Heart right ventricle (tissue), 16 donors: ENCODE results near the gene BCOR. TPM values are rescaled to one million over a fixed set of nuclear protein-coding genes. Genes with fewer than 3 reads are reported as not detected.
A peak's percentile ranks its signal among the peaks of the same experiment; 100 is the strongest.

Experiments used
- ATAC-seq, 8 donors: fragments of 200-7000 bp; cut with Tn5 transposase; one replicate each; pipeline ENCODE4 v1.9.1; 2020; ENCODE audit warnings: mild to moderate bottlenecking in 8 of 8, moderate library complexity in 8 of 8, moderate number of reproducible peaks in 1 of 8
- DNase-seq, 2 donors: peaks; one replicate each; pipeline ENCODE4 v3.0.0-alpha.2; 2020
- H3K27ac ChIP-seq, 10 donors: fragments of 200-600 bp; sonication (generic) in 2 of 10; one replicate each; pipeline versions ENCODE4 v1.5.0 to v1.8.0; 2020 to 2022; ENCODE audit warnings: mild to moderate bottlenecking in 3 of 10
- H3K27me3 ChIP-seq, 7 donors: fragments of 200-600 bp; one replicate each; pipeline ENCODE4 v1.8.0; 2021 to 2022; ENCODE audit warnings: mild to moderate bottlenecking in 2 of 7
- H3K36me3 ChIP-seq, 9 donors: fragments of 200-600 bp; sonication (generic) in 1 of 9; one replicate each; pipeline versions ENCODE4 v1.5.0 to v1.8.0; 2020 to 2022; ENCODE audit warnings: mild to moderate bottlenecking in 2 of 9
- H3K4me1 ChIP-seq, 9 donors: fragments of 200-600 bp; sonication (generic) in 1 of 9; one replicate each; pipeline versions ENCODE4 v1.5.0 to v1.8.0; 2020 to 2022; ENCODE audit warnings: mild to moderate bottlenecking in 4 of 9
- H3K4me3 ChIP-seq, 10 donors: fragments of 200-600 bp; sonication (generic) in 2 of 10; one replicate each; pipeline versions ENCODE4 v1.5.0 to v1.8.0; 2020 to 2022; ENCODE audit warnings: mild to moderate bottlenecking in 7 of 10, moderate library complexity in 2 of 10
- H3K9me3 ChIP-seq, 11 donors: fragments of 200-600 bp in 10 of 11; sonication (generic) in 2 of 11; one replicate each; pipeline versions ENCODE4 v1.5.0 to v1.8.0; 2013 to 2022; ENCODE audit warnings: mild to moderate bottlenecking in 2 of 11, control low read depth in 1 of 11, moderate library complexity in 1 of 11
- WGBS, 2 donors: extraction: QIAGEN DNeasy Blood & Tissue Kit; methylation state at CpG; one replicate each; pipeline ENCODE4 v1.1.7; 2013; ENCODE audit warnings: inconsistent platforms in 1 of 2; 5-methylcytosine and 5-hydroxymethylcytosine counted together
- intact Hi-C, 10 donors: fragments of 100-400 bp; cut with DNase I; formaldehyde crosslinking; loops; one replicate each; pipeline versions ENCODE4 v1.11.1 to v1.14.2; 2022
- polyA plus RNA-seq, 2 donors: library from polyadenylated mRNA; stranded (reverse); fragments of 200-250 nt; gene quantifications; one replicate each; pipeline ENCODE4 v1.2.3, GENCODE V29; 2013
- total RNA-seq, 10 donors: library from RNA; stranded (reverse); fragmentation: NEBNext Ultra II Directional in 3 of 10; extraction: Animal tissue kit (Norgen Biotek cat#: 25700) in 3 of 10; gene quantifications; one replicate each; pipeline versions ENCODE4 v1.2.1 to v1.2.4, GENCODE V29; 2021 to 2023
- TF ChIP-seq, protein P1 (sequence below), 9 donors: fragments of 200-600 bp; sonication (generic) in 2 of 9; IDR thresholded peaks; one replicate each; pipeline versions ENCODE4 v1.5.0 to v1.8.0; 2021 to 2022; ENCODE audit warnings: antibody characterized with exemption in 9 of 9, mild to moderate bottlenecking in 5 of 9, moderate library complexity in 1 of 9
- donor health status: Arrhythmogenic right ventricular cardiomyopathy.
- donor health status: ischemic (EF 13 %, LVEDD 7.1; RV severe dilation, severe dysfunction).
- donor health status: healthy with polysubstance abuse.
- donor health status: DM: no; HTN: yes; CAD: no.
- donor health status: DM: no; HTN: no; CAD: no.
- donor health status: ischemic (EF 25% LVEDD 6.9; RV normal size, moderate dysfunction).
- donor health status: ischemic (EF 25% LVEDD 5.7; RV mildly dilated, moderate dysfunction).
- donor health status: healthy.
- donor health status: DM: yes; HTN: yes; CAD: no.
- donor health status: Ischemic cardiomyopathy.
- donor health status: ischemic (EF 35%, LVEDD 5.7; RV mildly dilated, moderate dysfunction).
- donor health status: nonischemic (EF 11% LVEDD 7.7; RV severe dilation, severe dysfunction).
- donor health status: DM: yes; HTN: yes; CAD: no.
- donor health status: PGD.
- donor health status: ischemic (EF 29% LVEDD 5.4; RV normal size, mild dysfunction).
- donor health status: nonischemic (EF 23%, LVEDD 6.1; RV moderate dilation, normal function).

Gene BCOR
- total and polyA plus RNA-seq, 12 donors = 9.1 to 27.2 (median 19.2) TPM

DNA sequence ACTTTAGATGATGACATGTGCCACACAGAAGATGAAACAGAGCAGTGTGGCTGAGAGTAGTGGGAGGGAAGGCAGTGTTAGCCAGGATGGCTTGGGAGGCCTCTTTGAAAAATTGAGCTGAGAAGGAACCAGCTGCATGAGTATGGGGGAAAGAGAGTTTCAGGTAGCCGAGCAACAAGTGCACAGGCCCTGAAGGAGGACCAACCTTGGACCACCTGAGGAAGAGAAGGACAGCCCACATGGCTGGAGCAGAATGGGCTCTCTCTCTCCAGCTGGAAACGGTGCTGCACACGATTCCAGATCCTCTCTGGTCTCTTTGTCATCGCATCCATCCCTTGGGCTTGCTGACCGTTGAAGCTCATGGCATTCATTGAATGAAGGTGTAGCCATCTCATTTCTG is 23.9 kb upstream of the BCOR start:
- TF ChIP-seq, protein P1, sequence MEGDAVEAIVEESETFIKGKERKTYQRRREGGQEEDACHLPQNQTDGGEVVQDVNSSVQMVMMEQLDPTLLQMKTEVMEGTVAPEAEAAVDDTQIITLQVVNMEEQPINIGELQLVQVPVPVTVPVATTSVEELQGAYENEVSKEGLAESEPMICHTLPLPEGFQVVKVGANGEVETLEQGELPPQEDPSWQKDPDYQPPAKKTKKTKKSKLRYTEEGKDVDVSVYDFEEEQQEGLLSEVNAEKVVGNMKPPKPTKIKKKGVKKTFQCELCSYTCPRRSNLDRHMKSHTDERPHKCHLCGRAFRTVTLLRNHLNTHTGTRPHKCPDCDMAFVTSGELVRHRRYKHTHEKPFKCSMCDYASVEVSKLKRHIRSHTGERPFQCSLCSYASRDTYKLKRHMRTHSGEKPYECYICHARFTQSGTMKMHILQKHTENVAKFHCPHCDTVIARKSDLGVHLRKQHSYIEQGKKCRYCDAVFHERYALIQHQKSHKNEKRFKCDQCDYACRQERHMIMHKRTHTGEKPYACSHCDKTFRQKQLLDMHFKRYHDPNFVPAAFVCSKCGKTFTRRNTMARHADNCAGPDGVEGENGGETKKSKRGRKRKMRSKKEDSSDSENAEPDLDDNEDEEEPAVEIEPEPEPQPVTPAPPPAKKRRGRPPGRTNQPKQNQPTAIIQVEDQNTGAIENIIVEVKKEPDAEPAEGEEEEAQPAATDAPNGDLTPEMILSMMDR (IDR thresholded peaks at IDR 0.05) = no peak
- DNase-seq (no peak), ATAC-seq (no peak)
- H3K27me3 ChIP-seq = peaks cover 0 to 4% (median 0%) of the 10 kb centered on the region in 7 donors
- no peaks in the 10 kb centered on the region for H3K36me3 ChIP-seq
- H3K4me1 ChIP-seq = no peaks in the 10 kb centered on the region
- no peak overlapping the region for H3K27ac ChIP-seq
- H3K4me3 ChIP-seq = no peak overlapping the region
- no peaks in the 10 kb centered on the region for H3K9me3 ChIP-seq
- WGBS, 2 donors = 86 to 90% methylated on average over 4 to 5 of the region's 5 CpGs
- intact Hi-C loops = no loop called here

DNA sequence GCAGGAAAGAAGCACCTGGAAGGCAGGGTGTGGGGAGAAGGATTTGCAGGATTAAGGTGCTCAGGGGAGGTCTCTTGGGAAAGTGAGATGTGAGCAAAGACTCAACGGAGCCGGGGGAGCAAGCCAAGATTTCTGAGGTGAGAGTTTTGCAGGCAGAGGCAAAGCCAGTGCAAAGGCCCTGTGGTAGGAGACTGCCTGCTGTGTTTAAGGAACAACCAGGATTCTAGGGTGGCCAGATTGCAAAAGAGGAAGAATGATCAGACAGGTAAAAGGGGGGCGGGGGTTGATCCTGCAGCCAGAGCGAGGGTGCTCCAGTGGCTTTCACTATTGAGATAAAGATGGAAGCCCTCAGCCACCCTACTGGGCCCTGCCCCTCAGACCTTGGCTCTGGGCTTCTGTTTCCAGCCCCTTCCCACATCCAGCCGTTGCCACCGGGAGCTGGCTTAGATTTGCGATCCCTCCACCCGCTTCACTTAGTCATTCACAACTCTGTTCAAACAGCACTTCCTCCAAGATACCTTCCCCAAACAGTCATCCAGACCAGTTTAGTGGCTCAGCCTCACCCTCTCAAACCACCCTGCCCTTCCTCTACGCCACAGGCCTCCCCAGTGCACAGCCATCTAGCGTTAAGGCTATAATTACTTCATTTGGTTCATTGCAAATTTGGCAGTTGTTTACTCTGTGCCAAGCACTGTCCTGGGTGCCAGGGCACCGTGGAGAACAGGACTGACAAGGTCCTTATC is 23.3 kb upstream of the BCOR start:
- H3K4me3 ChIP-seq = no peak overlapping the region
- ATAC-seq (no peak), DNase-seq (no peak)
- TF ChIP-seq, protein P1 (IDR thresholded peaks at IDR 0.05) = no peak
- no peaks in the 10 kb centered on the region for H3K36me3 ChIP-seq
- no peaks in the 10 kb centered on the region for H3K9me3 ChIP-seq
- H3K27me3 ChIP-seq = peaks cover 0 to 5% (median 0%) of the 10 kb centered on the region in 7 donors
- no peaks in the 10 kb centered on the region for H3K4me1 ChIP-seq
- H3K27ac ChIP-seq = no peak overlapping the region
- WGBS, 2 donors = 87 to 88% methylated on average over 11 of the region's 11 CpGs
- intact Hi-C loops = no loop called here

DNA sequence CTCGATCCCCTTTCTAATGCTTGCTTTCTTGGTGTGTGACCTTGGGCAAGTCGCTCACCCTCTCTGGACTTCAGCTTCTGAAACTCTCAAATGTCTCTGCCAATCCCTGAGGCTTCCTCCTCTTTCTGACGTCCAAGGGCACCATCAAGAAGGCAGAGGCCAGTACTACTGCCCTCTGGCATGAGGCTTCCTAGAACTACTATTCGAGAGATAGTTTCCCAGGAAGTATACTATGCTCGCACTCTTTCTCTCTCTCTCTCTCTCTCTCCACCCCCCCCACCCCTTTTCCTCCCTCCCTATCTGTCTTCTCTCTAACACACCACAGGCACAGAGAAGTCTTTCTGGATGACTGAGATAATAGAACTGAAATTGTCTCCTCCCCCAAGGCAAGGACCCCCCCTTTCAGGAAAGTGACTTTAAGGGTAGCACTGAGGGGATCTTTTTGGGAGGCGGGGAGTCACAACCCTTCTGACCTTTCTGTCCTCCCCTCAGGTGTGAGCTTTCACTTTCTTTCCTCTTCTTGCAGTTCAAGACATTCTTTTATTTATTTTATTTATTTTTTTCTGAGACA is 20.0 kb upstream of the BCOR start:
- Histone ChIP-seq H3K27me3 (peaks cover 0 to 5% (median 0%) of the 10 kb centered on the region in 7 donors), H3K27ac (no peak overlapping the region), H3K36me3 (no peaks in the 10 kb centered on the region), H3K9me3 (no peaks in the 10 kb centered on the region), H3K4me1 (peaks cover 0 to 5% (median 0%) of the 10 kb centered on the region in 9 donors), H3K4me3 (no peak overlapping the region)
- intact Hi-C loops = no loop called here
- ATAC-seq = peak in 1 of 8 donors; percentile 64
- TF ChIP-seq, protein P1 (IDR thresholded peaks at IDR 0.05) = no peak
- DNase-seq = no peak
- WGBS, 2 donors = 77 to 82% methylated on average over 6 of the region's 6 CpGs

DNA sequence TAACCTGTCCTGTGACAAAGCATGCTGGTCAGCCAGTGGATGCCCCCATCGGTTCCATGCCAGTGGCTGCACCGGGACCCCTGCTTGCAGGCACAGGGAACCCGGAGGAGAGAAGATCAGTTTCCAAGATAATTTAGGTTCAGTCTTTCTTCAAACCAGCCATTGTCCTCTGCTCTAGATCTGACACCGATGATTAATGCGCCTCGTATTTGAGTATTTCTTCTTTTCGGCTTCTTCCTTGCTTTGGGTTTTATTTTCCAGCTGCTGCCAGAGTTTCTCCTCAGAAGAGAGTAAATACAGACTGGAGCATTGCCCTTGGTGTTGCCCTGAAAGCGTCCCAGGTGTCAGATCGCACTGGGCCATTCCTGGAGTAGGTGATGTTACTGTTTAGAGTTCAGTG is 19.2 kb upstream of the BCOR start:
- WGBS, 2 donors = 91 to 94% methylated on average over 9 of the region's 9 CpGs
- TF ChIP-seq, protein P1 (IDR thresholded peaks at IDR 0.05) = no peak
- DNase-seq (no peak), ATAC-seq (no peak)
- Histone ChIP-seq H3K27ac (no peak overlapping the region), H3K4me3 (no peak overlapping the region), H3K4me1 (peaks cover 0 to 5% (median 0%) of the 10 kb centered on the region in 9 donors), H3K27me3 (peaks cover 0 to 5% (median 0%) of the 10 kb centered on the region in 7 donors), H3K36me3 (no peaks in the 10 kb centered on the region), H3K9me3 (no peaks in the 10 kb centered on the region)
- intact Hi-C loops = no loop called here
